Brain microvascular endothelial cell (primary cell): ENCODE data around the gene EMB.

ENCODE experiments used
- DNase-seq: peaks from one replicate; pipeline ENCODE4 v3.0.0-alpha.2; 2020
- H3K27ac ChIP-seq: fragments of 250-450 bp; sonication (Bioruptor Pico); 2 replicates; pipeline ENCODE4 v1.5.1; 2020; ENCODE audit warnings: mild to moderate bottlenecking, moderate library complexity
- H3K27me3 ChIP-seq: fragments of 250-450 bp; sonication (Bioruptor Pico); replicated peaks from 2 replicates; pipeline ENCODE4 v1.5.1; 2020; ENCODE audit warnings: mild to moderate bottlenecking
- H3K36me3 ChIP-seq: fragments of 250-450 bp; sonication (Bioruptor Pico); replicated peaks from 2 replicates; pipeline ENCODE4 v1.5.1; 2020; ENCODE audit warnings: mild to moderate bottlenecking
- H3K4me3 ChIP-seq: 2 replicates; pipeline ENCODE4 v1.5.1; 2011; ENCODE audit warnings: low read depth, mild to moderate bottlenecking, control low read depth, low read length, moderate library complexity
- CTCF ChIP-seq: IDR thresholded peaks from 2 replicates; pipeline ENCODE4 v1.5.1; 2011; ENCODE audit warnings: low read depth, mild to moderate bottlenecking, moderate library complexity, low read length, control low read depth, inconsistent platforms; ENCODE audit errors: missing control alignments
- in situ Hi-C: cut with HindIII; loops from 2 replicates; pipeline ENCODE4 v1.10.0; 2017; ENCODE audit warnings: low sequenced_read_pairs, low pct_ligation_motif_present

EMB gene

GRCh38 chr5:50359187-50359586 lies 81.9 kb downstream of the EMB start:
- in situ Hi-C loops = no loop called here

GRCh38 chr5:50352382-50352781 lies 88.7 kb downstream of the EMB start:
- DNase-seq = no peak
- in situ Hi-C loops = no loop called here
- Histone ChIP-seq H3K4me3 (no peak overlapping the region), H3K36me3 (no peaks in the 10 kb centered on the region), H3K27me3 (no peaks in the 10 kb centered on the region), H3K27ac (no peak overlapping the region)
- TF ChIP-seq CTCF = no peak

More at GRCh38 chr5:50359187-50359586, 81.9 kb downstream of the EMB start:
- no peaks in the 10 kb centered on the region for H3K36me3 ChIP-seq
- no peak overlapping the region for H3K27ac ChIP-seq
- no peaks in the 10 kb centered on the region for H3K27me3 ChIP-seq
- TF ChIP-seq CTCF = no peak
- no peak overlapping the region for H3K4me3 ChIP-seq
- no peak for DNase-seq
